GM23248 (cell line): ENCODE data around the gene DRC3. TPM values are rescaled to one million over a fixed set of nuclear protein-coding genes. Genes with fewer than 3 reads are reported as not detected.

Experiments used
- DNase-seq: peaks from one replicate; pipeline ENCODE4 v3.0.0-alpha.2; 2015
- H2AFZ ChIP-seq: fragments of 200-600 bp; sonication (generic); 2 replicates; pipeline ENCODE4 v1.6.1; 2016; ENCODE audit warnings: antibody characterized with exemption
- H3F3A ChIP-seq: fragments of 200-600 bp; sonication (generic); 2 replicates; pipeline ENCODE4 v1.6.1; 2016; ENCODE audit warnings: mild to moderate bottlenecking, antibody characterized with exemption, mixed run types; ENCODE audit not compliant: insufficient read depth
- H3K27ac ChIP-seq: fragments of 200-600 bp; sonication (generic); 2 replicates; pipeline ENCODE4 v1.5.1; 2016; ENCODE audit warnings: mild to moderate bottlenecking
- H3K27me3 ChIP-seq: fragments of 200-600 bp; sonication (generic); replicated peaks from 2 replicates; pipeline ENCODE4 v1.6.1; 2016; ENCODE audit warnings: mild to moderate bottlenecking; ENCODE audit not compliant: insufficient read depth
- H3K36me3 ChIP-seq: fragments of 200-600 bp; sonication (generic); 2 replicates; pipeline ENCODE4 v1.6.1; 2016; ENCODE audit warnings: low read depth, mild to moderate bottlenecking
- H3K4me1 ChIP-seq: fragments of 200-600 bp; sonication (generic); 2 replicates; pipeline ENCODE4 v1.6.1; 2016; ENCODE audit warnings: mild to moderate bottlenecking; ENCODE audit not compliant: insufficient read depth
- H3K4me2 ChIP-seq: fragments of 200-600 bp; sonication (generic); one replicate; pipeline ENCODE4 v1.6.1; 2016; ENCODE audit warnings: mild to moderate bottlenecking; ENCODE audit not compliant: unreplicated experiment
- H3K4me3 ChIP-seq: fragments of 200-600 bp; sonication (generic); 2 replicates; pipeline ENCODE4 v1.5.1; 2016; ENCODE audit warnings: mild to moderate bottlenecking
- H3K79me2 ChIP-seq: fragments of 200-600 bp; sonication (generic); 2 replicates; pipeline ENCODE4 v1.6.1; 2016; ENCODE audit warnings: mild to moderate bottlenecking; ENCODE audit not compliant: insufficient read depth
- H3K9ac ChIP-seq: fragments of 200-600 bp; sonication (generic); 2 replicates; pipeline ENCODE4 v1.6.1; 2016; ENCODE audit warnings: mild to moderate bottlenecking
- H3K9me2 ChIP-seq: fragments of 200-600 bp; sonication (generic); 2 replicates; pipeline ENCODE4 v1.6.1; 2016; ENCODE audit warnings: mixed run types, mild to moderate bottlenecking, moderate library complexity; ENCODE audit not compliant: insufficient read depth
- H3K9me3 ChIP-seq: fragments of 200-600 bp; sonication (generic); one replicate; pipeline ENCODE4 v1.6.1; 2017; ENCODE audit warnings: low read depth
- H4K20me1 ChIP-seq: fragments of 200-600 bp; sonication (generic); 2 replicates; pipeline ENCODE4 v1.6.0; 2016; ENCODE audit not compliant: insufficient read depth
- EZH2 ChIP-seq: fragments of 200-600 bp; sonication (generic); IDR thresholded peaks from 2 replicates; pipeline ENCODE4 v1.6.1; 2018; ENCODE audit warnings: antibody characterized with exemption, mild to moderate bottlenecking; ENCODE audit not compliant: insufficient read depth, poor library complexity, severe bottlenecking
- EZH2phosphoT487 ChIP-seq: fragments of 200-600 bp; sonication (generic); IDR thresholded peaks from 2 replicates; pipeline ENCODE4 v1.6.1; 2018; ENCODE audit warnings: antibody characterized with exemption, moderate library complexity, mild to moderate bottlenecking, low read depth; ENCODE audit not compliant: insufficient read depth
- WGBS, 2 experiments: methylation state at CpG; one replicate each; pipeline ENCODE4 v1.1.6; 2015 to 2017; ENCODE audit warnings: low lambda C conversion rate in 2 of 2, low coverage in 1 of 2; ENCODE audit errors: missing lambda C conversion rate in 2 of 2; 5-methylcytosine and 5-hydroxymethylcytosine counted together
- in situ Hi-C: fragments of 300-500 bp; cut with MboI; formaldehyde crosslinking; loops from 2 replicates; pipeline ENCODE4 v1.15.0; 2020
- polyA plus RNA-seq: library from polyadenylated mRNA; unstranded; fragments of >200 nt; fragmentation: Nextera tagmentation; extraction: Ambion mirVana; gene quantifications from 2 replicates; pipeline ENCODE4 v1.2.1, GENCODE V29; 2016
- total RNA-seq: library from RNA; depleted of rRNA; stranded (reverse); fragments of >200 nt; shearing (Covaris generic); gene quantifications from 2 replicates; pipeline ENCODE4 v1.2.3, GENCODE V29; 2014

DRC3 gene
- total and polyA plus RNA-seq, 2 experiments from 2014 or later = 3.2 to 3.6 TPM

- H3K27me3 ChIP-seq = no peaks in the 10 kb centered on the region
- peaks cover 15% of the 10 kb centered on the region for H3F3A ChIP-seq
- no peaks in the 10 kb centered on the region for H3K9me3 ChIP-seq
- H3K79me2 ChIP-seq = peaks cover 45% of the 10 kb centered on the region
- in situ Hi-C loops = loop anchor here (25.0 kb wide), 1 partner anchor 359 kb away; the partner anchor contains the start of gene RAI1
- H2AFZ ChIP-seq = no peak overlapping the region
- TF ChIP-seq EZH2 (no peak), EZH2phosphoT487 (no peak)
- H3K9ac ChIP-seq = no peak overlapping the region
- 96 to 100% methylated on average over 3 of the region's 3 CpGs for WGBS, 2 experiments
- H3K27ac ChIP-seq = no peak overlapping the region
- peaks cover 21% of the 10 kb centered on the region for H3K4me1 ChIP-seq
- H3K36me3 ChIP-seq = peaks cover 6% of the 10 kb centered on the region; the same call in 1 of the 2 replicates
- no peak overlapping the region for H3K4me2 ChIP-seq
- H3K9me2 ChIP-seq = no peaks in the 10 kb centered on the region
- no peak overlapping the region for H3K4me3 ChIP-seq
- no peak for DNase-seq
- 0 out of 2 replicates have a peak, but pooled peaks cover 6% of the 10 kb centered on the region for H4K20me1 ChIP-seq
Measured at GRCh38 chr17:18045691-18046350, 73.2 kb downstream of the DRC3 start.

GRCh38 chr17:18055597-18055996 lies 82.9 kb downstream of the DRC3 start:
- no peak overlapping the region for H3K27ac ChIP-seq
- H3K9ac ChIP-seq = no peak overlapping the region
- DNase-seq = no peak
- no peaks in the 10 kb centered on the region for H3K4me1 ChIP-seq
- no peak overlapping the region for H3K4me2 ChIP-seq
- H3K27me3 ChIP-seq = no peaks in the 10 kb centered on the region
- H3F3A ChIP-seq = no peaks in the 10 kb centered on the region
- H3K36me3 ChIP-seq = peaks cover 13% of the 10 kb centered on the region; the same call in 1 of the 2 replicates
- no peaks in the 10 kb centered on the region for H4K20me1 ChIP-seq
- 88% methylated on average over 6 of the region's 6 CpGs for WGBS, 2 experiments
- in situ Hi-C loops = no loop called here
- no peaks in the 10 kb centered on the region for H3K79me2 ChIP-seq
- H3K4me3 ChIP-seq = no peak overlapping the region
- no peaks in the 10 kb centered on the region for H3K9me2 ChIP-seq
- TF ChIP-seq EZH2 (no peak), EZH2phosphoT487 (no peak)
- H2AFZ ChIP-seq = no peak overlapping the region
- H3K9me3 ChIP-seq = no peaks in the 10 kb centered on the region

DNA sequence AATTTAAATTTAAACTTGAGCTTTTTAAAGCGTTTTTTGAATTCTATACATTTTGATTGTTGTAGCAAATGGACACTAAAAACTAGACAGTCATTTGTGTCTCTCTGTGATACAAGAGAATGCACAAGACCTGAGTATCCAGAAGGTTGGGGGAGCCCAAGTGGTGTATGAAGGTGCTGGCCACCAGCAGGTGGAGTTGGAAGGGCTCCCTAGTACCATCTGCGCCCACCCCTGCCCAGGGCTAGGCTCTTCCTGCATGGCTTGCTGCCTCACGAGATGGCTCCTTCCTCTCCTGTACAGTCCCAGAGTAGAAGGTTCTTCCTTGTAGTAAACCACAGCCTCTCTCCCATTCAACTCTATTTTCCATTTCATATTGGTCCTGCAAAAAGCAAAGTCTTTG lies 83.6 kb downstream of the DRC3 start:
- Histone ChIP-seq H3K9me2 (no peaks in the 10 kb centered on the region), H3K4me1 (no peaks in the 10 kb centered on the region), H4K20me1 (no peaks in the 10 kb centered on the region), H3K9ac (no peak overlapping the region), H3K27ac (no peak overlapping the region), H3K4me2 (no peak overlapping the region), H2AFZ (no peak overlapping the region), H3K9me3 (no peaks in the 10 kb centered on the region), H3K27me3 (no peaks in the 10 kb centered on the region), H3K36me3 (peaks cover 13% of the 10 kb centered on the region; the same call in 1 of the 2 replicates), H3F3A (no peaks in the 10 kb centered on the region), H3K4me3 (no peak overlapping the region), H3K79me2 (no peaks in the 10 kb centered on the region)
- in situ Hi-C loops = no loop called here
- no peak for DNase-seq
- 94 to 96% methylated on average over 3 of the region's 3 CpGs for WGBS, 2 experiments
- TF ChIP-seq EZH2phosphoT487 = no peak
- TF ChIP-seq EZH2 = no peak

GRCh38 chr17:18059283-18059682 lies 86.6 kb downstream of the DRC3 start:
- Histone ChIP-seq H3K4me2 (no peak overlapping the region), H3K4me1 (no peaks in the 10 kb centered on the region), H3K9me2 (no peaks in the 10 kb centered on the region), H3K27me3 (no peaks in the 10 kb centered on the region), H3K4me3 (no peak overlapping the region), H3K36me3 (peaks cover 11% of the 10 kb centered on the region; the same call in 1 of the 2 replicates), H2AFZ (no peak overlapping the region), H3K79me2 (no peaks in the 10 kb centered on the region), H3K9me3 (no peaks in the 10 kb centered on the region), H3K27ac (no peak overlapping the region), H4K20me1 (no peaks in the 10 kb centered on the region), H3K9ac (no peak overlapping the region), H3F3A (no peaks in the 10 kb centered on the region)
- TF ChIP-seq EZH2 (no peak), EZH2phosphoT487 (no peak)
- WGBS, 2 experiments = 84 to 90% methylated on average over 5 of the region's 5 CpGs
- in situ Hi-C loops = no loop called here
- no peak for DNase-seq
